ENCODE data around the gene WIPF2.
A peak's percentile ranks its signal among the peaks of the same experiment; 100 is the strongest.
"Not testable (repeated sequence)": the region's sequence is repeated elsewhere in the genome, so short reads cannot be mapped to it uniquely, and the experiment has no call there.

The WIPF2 gene

GRCh38 chr17:40194821-40195220 lies 24.3 kb upstream of the WIPF2 start:
- no peak for DNase-seq

- no peak for DNase-seq
These were observed 21.6 kb upstream of the WIPF2 start for GRCh38 chr17:40197550-40197949.

GRCh38 chr17:40197965-40198456 lies 21.1 kb upstream of the WIPF2 start:
- not testable (repeated sequence) for DNase-seq

- no peak for DNase-seq
These were observed 20.5 kb upstream of the WIPF2 start for GRCh38 chr17:40198576-40198975.

GRCh38 chr17:40203131-40203530 lies 16.0 kb upstream of the WIPF2 start:
- no peak for DNase-seq

- DNase-seq: not testable (repeated sequence)
These were observed 12.9 kb upstream of the WIPF2 start for GRCh38 chr17:40206193-40206592.

- DNase-seq: no peak
These were observed 9.6 kb upstream of the WIPF2 start for GRCh38 chr17:40209404-40210093.

GRCh38 chr17:40213914-40214313 lies 5.2 kb upstream of the WIPF2 start:
- DNase-seq: not testable (repeated sequence)

- no peak for DNase-seq
These were observed 931 bp upstream of the WIPF2 start for GRCh38 chr17:40218006-40218739.

- peak; percentile 59 for DNase-seq
These were observed 662 bp downstream of the WIPF2 start for GRCh38 chr17:40219594-40220338.

GRCh38 chr17:40224718-40225550 lies 5.8 kb downstream of the WIPF2 start:
- no peak for DNase-seq

- not testable (repeated sequence) for DNase-seq
These were observed 10.0 kb downstream of the WIPF2 start for GRCh38 chr17:40229146-40229545.

- no peak for DNase-seq
These were observed 11.6 kb downstream of the WIPF2 start for GRCh38 chr17:40230670-40231069.

- not testable (repeated sequence) for DNase-seq
These were observed 12.8 kb downstream of the WIPF2 start for GRCh38 chr17:40231928-40232327.

GRCh38 chr17:40241252-40241834 lies 22.2 kb downstream of the WIPF2 start:
- no peak for DNase-seq

- DNase-seq: no peak
These were observed 23.7 kb downstream of the WIPF2 start for GRCh38 chr17:40242774-40243173.

GRCh38 chr17:40243761-40244160 lies 24.7 kb downstream of the WIPF2 start:
- no peak for DNase-seq

- no peak for DNase-seq
These were observed 25.2 kb downstream of the WIPF2 start for GRCh38 chr17:40244255-40244654.

- DNase-seq: no peak
These were observed 28.9 kb downstream of the WIPF2 start for GRCh38 chr17:40247926-40248495.

- no peak for DNase-seq
These were observed 29.4 kb downstream of the WIPF2 start for GRCh38 chr17:40248507-40248906.

- no peak for DNase-seq
These were observed 32.5 kb downstream of the WIPF2 start for GRCh38 chr17:40251576-40251975.

GRCh38 chr17:40253565-40253964 lies 34.5 kb downstream of the WIPF2 start:
- no peak for DNase-seq
